GF-D8 (cell line): ENCODE measurements around the gene WIPF1.
"Not testable (repeated sequence)": the region's sequence is repeated elsewhere in the genome, so short reads cannot be mapped to it uniquely, and the experiment has no call there.

Experiments used
- DNase-seq: peaks from one replicate; lab custom pipeline; 2025; lab: John Stamatoyannopoulos, UW

WIPF1 gene

GRCh38 chr2:174571669-174572323 is 25.8 kb downstream of the WIPF1 start:
- no peak for DNase-seq

DNA sequence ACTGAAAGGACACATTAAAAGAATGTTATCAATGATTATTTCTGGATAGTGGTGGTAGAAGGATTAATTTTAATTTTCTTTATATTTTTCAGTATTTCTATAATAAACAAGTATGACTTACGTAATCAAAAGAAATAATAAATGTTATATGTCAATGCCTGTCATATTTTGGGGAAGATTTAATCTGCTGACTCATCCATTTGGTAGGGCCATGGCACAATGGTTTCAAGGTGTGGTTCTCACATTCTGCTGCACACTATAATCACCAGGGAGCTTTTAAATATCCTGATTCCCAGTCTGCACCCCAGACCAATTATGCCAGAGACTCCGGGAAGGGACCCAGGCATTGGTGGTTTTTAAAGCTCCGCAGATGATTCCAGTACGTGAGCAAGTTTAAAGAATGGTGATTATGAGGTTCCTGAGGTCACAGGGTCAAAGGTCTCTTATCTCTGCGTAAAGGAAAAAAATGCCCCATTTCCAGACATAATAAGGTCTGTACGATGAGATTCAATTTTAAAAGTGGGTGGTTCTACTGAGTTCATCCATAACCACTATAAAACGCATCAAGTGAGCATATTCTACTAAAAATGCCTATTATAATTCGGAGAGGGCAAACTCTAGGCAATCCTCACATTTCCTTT is 27.2 kb downstream of the WIPF1 start:
- no peak for DNase-seq

- no peak for DNase-seq
Measured at GRCh38 chr2:174569678-174570077, 27.9 kb downstream of the WIPF1 start.

- no peak for DNase-seq
Measured at GRCh38 chr2:174568425-174568824, 29.2 kb downstream of the WIPF1 start.

GRCh38 chr2:174566871-174567270 is 30.7 kb downstream of the WIPF1 start:
- DNase-seq: no peak

DNA sequence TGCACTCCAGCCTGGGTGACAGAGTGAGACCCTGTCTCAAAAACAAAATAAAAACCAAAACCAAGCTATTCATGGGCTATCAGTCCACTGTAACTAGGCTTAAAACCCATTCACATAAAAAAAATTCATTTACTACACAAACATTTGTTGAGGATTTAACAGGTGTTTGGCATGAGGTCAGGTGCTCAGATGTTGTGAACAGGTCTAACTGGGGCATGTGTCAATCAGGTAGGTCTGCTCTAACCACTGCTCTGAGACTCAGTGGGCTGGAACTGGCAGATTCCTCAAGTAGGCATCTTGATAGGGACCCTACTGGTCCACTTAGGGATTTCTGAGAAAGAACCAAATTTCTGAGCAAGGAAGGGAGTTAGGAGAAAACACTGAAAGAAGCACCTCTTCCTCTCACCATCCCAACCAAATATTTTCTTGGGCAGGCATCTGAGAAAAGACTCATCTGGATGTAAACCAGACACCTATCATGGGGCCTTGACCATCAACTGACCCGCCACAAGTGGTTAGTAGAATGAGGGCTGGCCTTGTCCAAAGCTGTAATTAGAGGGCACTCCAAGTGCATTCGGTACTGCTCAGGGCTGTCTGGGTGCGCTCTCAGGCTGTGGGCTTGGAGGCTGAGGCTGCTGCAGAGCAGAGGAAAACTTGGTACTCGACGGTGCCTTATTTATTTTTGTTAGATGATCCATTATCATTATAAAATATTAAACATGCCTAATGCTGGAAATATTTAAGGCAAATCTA is 33.9 kb downstream of the WIPF1 start:
- no peak for DNase-seq

GRCh38 chr2:174561972-174562370 is 35.6 kb downstream of the WIPF1 start:
- DNase-seq: no peak

- DNase-seq: no peak
Measured at GRCh38 chr2:174561283-174561971, 36.2 kb downstream of the WIPF1 start.

GRCh38 chr2:174560737-174561136 is 36.9 kb downstream of the WIPF1 start:
- no peak for DNase-seq

DNA sequence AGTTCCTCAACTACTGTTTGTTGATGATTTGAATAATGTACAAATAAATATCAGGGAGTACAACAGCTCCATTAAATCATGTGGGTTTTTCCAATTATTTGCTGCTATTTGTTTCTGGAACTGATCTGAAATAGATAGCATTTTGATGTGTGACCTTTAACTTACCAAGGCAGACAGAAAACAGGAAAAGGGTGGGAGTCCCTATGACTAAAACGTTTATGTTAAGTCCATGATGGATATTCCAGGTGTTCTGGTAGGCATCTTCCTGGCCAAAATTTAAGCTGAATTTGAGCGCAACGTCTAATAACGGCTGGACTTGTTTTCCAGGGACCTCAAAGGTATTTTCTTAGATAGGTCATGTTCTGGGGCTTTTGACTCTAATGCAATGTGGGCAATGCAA is 41.6 kb downstream of the WIPF1 start:
- DNase-seq: no peak

GRCh38 chr2:174554529-174555150 is 43.0 kb downstream of the WIPF1 start:
- no peak for DNase-seq

DNA sequence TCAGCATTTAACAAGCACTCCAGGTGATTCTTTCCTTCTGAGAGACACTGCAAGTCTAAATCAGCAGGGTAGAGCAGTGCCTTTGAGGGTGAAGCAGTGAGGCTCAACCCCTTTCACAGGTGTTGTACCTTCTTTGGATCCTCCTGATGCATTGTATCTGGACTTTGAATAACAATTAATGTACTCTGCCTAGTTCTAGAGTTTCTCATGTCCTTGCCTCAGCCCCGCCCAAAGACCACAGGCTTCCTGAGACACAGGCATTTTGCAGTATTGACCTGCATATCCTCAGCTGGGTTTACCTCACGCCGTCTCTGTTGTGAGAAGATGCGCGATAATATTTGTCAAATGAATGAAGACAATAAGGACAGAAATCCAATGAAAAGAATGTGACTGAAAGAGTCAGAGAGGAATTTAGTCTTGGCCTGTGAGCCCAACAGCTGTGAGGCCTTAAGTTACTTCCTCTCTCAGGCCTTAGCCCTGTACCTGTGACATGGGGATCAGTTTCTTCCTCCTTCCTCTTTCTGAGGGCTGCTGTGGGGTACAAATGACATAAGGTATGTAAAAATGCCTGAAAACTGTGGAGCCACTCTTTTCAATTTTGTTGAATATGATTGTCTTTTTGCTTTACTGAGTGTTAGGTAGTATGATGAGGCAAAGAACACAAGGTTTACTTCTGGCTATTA is 43.7 kb downstream of the WIPF1 start:
- peak; percentile 25 for DNase-seq

GRCh38 chr2:174552880-174553279 is 44.7 kb downstream of the WIPF1 start:
- DNase-seq: no peak

- no peak for DNase-seq
Measured at GRCh38 chr2:174551697-174552096, 45.9 kb downstream of the WIPF1 start.

DNA sequence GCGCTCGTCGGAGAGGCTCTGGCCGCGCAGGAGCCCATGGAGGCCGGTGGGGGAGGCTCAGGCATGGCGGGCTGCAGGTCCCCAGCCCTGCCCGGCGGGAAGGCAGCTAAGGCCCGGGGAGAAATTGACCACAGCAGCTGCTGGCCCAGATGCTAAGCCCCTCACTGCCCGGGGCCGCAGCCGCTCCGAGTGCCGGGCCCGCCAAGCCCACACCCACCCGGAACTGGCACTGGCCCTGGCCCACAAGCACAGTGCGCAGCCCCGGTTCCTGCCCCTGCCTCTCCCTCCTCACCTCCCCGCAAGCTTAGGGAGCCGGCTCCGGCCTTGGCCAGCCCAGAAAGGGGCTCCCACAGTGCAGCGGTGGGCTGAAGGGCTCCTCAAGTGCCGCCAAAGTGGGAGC is 49.0 kb downstream of the WIPF1 start:
- DNase-seq: not testable (repeated sequence)

GRCh38 chr2:174548021-174548420 is 49.6 kb downstream of the WIPF1 start:
- DNase-seq: not testable (repeated sequence)

DNA sequence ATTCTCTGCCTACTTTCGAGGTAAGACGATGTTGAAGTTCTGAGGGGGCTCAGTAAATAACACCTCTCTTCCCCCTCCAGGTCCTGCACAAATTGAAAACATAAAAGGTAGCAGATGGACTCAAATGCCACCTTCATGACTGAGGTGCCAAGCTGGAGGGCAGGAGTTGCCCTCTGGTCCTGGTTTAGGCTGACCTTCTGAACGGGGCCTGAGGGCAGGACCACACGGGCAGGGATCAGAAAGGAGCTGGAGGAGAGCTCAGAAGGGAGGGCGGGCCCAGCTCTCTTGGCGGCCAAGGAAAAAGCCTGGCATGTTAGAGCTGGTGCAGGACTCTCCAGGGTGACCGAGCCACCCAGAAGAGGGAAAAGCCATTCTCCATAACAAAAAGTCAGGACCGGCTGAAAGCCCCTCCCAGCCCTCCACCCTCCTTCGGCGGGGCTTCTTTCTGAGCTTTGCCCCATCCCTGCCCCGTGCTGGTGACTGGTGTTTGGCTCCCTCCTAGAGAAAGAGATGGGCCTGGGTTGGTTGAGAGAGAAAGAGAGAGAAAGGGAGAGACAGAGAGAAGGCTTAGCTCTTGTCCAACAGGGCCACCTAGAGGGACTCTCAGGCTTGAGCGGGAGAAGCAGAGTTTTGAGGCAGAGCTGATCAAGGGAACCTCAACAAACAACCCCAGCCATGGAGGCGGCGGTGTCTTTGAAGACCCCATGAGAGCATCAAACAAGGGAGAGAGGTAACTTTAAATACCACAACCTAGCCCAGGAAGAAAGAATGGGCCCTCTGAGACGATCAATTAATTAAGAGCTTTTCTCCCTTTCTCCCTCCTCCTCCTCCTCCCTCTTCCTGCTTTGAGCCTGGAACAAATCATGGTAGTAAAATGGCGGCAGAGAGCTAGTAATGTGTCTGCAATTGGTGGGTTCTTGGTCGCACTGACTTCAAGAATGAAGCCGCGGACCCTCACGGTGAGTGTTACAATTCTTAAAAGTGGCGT is 50.8 kb downstream of the WIPF1 start:
- DNase-seq: no peak

- DNase-seq: no peak
Measured at GRCh38 chr2:174545240-174545639, 52.4 kb downstream of the WIPF1 start.

- DNase-seq: no peak
Measured at GRCh38 chr2:174544802-174545201, 52.8 kb downstream of the WIPF1 start.

GRCh38 chr2:174544156-174544555 is 53.4 kb downstream of the WIPF1 start:
- DNase-seq: no peak
